ENCODE data around the gene C16orf95. TPM values are rescaled to one million over a fixed set of nuclear protein-coding genes. Genes with fewer than 3 reads are reported as not detected.

The C16orf95 gene
- total and polyA plus RNA-seq, 2 experiments from 2014 or later, result 4.7 to 6.6 TPM

- 94% methylated on average over 5 of the region's 5 CpGs for WGBS (ENCODE audit: low lambda C conversion rate, missing lambda C conversion rate)
- no peak for TF ChIP-seq EZH2phosphoT487 (IDR thresholded peaks at IDR 0.05; ENCODE audit: low read depth, severe bottlenecking, unreplicated experiment)
- no peak for DNase-seq (ENCODE audit: low spot score)
Measured at GRCh38 chr16:87311387-87311786, 5.8 kb downstream of the C16orf95 start.

DNA sequence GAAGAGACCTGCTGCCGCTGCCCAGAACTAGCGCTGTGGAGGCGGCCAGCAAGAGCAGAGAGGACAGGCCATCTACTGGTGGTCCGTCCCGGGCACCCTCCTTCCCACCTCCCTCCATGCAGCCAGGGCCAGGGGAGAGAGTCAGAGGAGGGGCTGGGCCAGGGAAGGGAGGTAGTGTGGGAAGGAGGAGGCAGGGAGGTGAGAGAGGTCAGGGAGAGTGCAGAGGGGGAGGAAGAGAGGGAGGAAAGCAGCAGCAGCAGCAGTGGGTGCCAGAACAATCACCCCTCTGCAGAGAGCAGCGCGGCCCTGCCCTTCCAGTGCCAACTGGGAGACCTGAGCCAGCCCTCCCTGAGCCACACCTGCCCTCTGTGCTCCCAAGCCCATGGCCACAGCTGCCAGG lies 6.6 kb downstream of the C16orf95 start:
- Histone ChIP-seq H3K9me3 (ENCODE audit: low read depth) (no peaks in the 10 kb centered on the region), H4K20me1 (ENCODE audit: insufficient read depth, poor library complexity, severe bottlenecking) (no peaks in the 10 kb centered on the region), H3K27ac (no peak overlapping the region), H3K4me2 (no peak overlapping the region), H3K9me2 (replicated peaks; ENCODE audit: insufficient read depth) (no peaks in the 10 kb centered on the region), H3K36me3 (replicated peaks; ENCODE audit: insufficient read depth, low read depth) (no peaks in the 10 kb centered on the region), H2AFZ (no peak overlapping the region), H3K4me1 (ENCODE audit: insufficient read depth) (no peaks in the 10 kb centered on the region), H3K79me2 (no peaks in the 10 kb centered on the region), H3K4me3 (no peak overlapping the region), H3K27me3 (no peaks in the 10 kb centered on the region)
- no peak for TF ChIP-seq EZH2phosphoT487 (IDR thresholded peaks at IDR 0.05; ENCODE audit: low read depth, severe bottlenecking, unreplicated experiment)
- no peak for TF ChIP-seq EZH2 (IDR thresholded peaks at IDR 0.05; ENCODE audit: borderline replicate concordance)
- TF ChIP-seq, protein P1, sequence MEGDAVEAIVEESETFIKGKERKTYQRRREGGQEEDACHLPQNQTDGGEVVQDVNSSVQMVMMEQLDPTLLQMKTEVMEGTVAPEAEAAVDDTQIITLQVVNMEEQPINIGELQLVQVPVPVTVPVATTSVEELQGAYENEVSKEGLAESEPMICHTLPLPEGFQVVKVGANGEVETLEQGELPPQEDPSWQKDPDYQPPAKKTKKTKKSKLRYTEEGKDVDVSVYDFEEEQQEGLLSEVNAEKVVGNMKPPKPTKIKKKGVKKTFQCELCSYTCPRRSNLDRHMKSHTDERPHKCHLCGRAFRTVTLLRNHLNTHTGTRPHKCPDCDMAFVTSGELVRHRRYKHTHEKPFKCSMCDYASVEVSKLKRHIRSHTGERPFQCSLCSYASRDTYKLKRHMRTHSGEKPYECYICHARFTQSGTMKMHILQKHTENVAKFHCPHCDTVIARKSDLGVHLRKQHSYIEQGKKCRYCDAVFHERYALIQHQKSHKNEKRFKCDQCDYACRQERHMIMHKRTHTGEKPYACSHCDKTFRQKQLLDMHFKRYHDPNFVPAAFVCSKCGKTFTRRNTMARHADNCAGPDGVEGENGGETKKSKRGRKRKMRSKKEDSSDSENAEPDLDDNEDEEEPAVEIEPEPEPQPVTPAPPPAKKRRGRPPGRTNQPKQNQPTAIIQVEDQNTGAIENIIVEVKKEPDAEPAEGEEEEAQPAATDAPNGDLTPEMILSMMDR (IDR thresholded peaks at IDR 0.05; ENCODE audit: poor library complexity), result no peak
- 77% methylated on average over 6 of the region's 7 CpGs for whole genome bisulfite sequencing (ENCODE audit: low lambda C conversion rate, missing lambda C conversion rate)
- DNase-seq (ENCODE audit: low spot score), result no peak

More at GRCh38 chr16:87311387-87311786, 5.8 kb downstream of the C16orf95 start:
- Histone ChIP-seq H3K4me1 (ENCODE audit: insufficient read depth) (no peaks in the 10 kb centered on the region), H3K9me2 (replicated peaks; ENCODE audit: insufficient read depth) (no peaks in the 10 kb centered on the region), H3K9me3 (ENCODE audit: low read depth) (no peaks in the 10 kb centered on the region), H3K27me3 (no peaks in the 10 kb centered on the region), H2AFZ (no peak overlapping the region), H3K36me3 (replicated peaks; ENCODE audit: insufficient read depth, low read depth) (no peaks in the 10 kb centered on the region), H3K27ac (no peak overlapping the region), H3K4me2 (no peak overlapping the region), H3K79me2 (no peaks in the 10 kb centered on the region), H3K4me3 (no peak overlapping the region), H4K20me1 (ENCODE audit: insufficient read depth, poor library complexity, severe bottlenecking) (no peaks in the 10 kb centered on the region)

- TF ChIP-seq, protein P1 (IDR thresholded peaks at IDR 0.05; ENCODE audit: poor library complexity), result no peak
- TF ChIP-seq EZH2phosphoT487 (IDR thresholded peaks at IDR 0.05; ENCODE audit: low read depth, severe bottlenecking, unreplicated experiment) (no peak), EZH2 (IDR thresholded peaks at IDR 0.05; ENCODE audit: borderline replicate concordance) (no peak)
- no peak overlapping the region for H3K27ac ChIP-seq
- H2AFZ ChIP-seq, result no peak overlapping the region
- H3K4me3 ChIP-seq, result no peak overlapping the region
- no peaks in the 10 kb centered on the region for H3K27me3 ChIP-seq
- WGBS (ENCODE audit: low lambda C conversion rate, missing lambda C conversion rate), result 91% methylated on average over 5 of the region's 5 CpGs
- no peaks in the 10 kb centered on the region for H3K4me1 ChIP-seq (ENCODE audit: insufficient read depth)
- DNase-seq (ENCODE audit: low spot score), result no peak
- H3K9me2 ChIP-seq (replicated peaks; ENCODE audit: insufficient read depth), result no peaks in the 10 kb centered on the region
- no peaks in the 10 kb centered on the region for H4K20me1 ChIP-seq (ENCODE audit: insufficient read depth, poor library complexity, severe bottlenecking)
- no peaks in the 10 kb centered on the region for H3K9me3 ChIP-seq (ENCODE audit: low read depth)
- no peaks in the 10 kb centered on the region for H3K79me2 ChIP-seq
- no peak overlapping the region for H3K4me2 ChIP-seq
- no peaks in the 10 kb centered on the region for H3K36me3 ChIP-seq (replicated peaks; ENCODE audit: insufficient read depth, low read depth)
Measured at GRCh38 chr16:87309620-87310525, 7.3 kb downstream of the C16orf95 start.

- Histone ChIP-seq H3K36me3 (replicated peaks; ENCODE audit: insufficient read depth, low read depth) (no peaks in the 10 kb centered on the region), H3K27me3 (no peaks in the 10 kb centered on the region), H2AFZ (no peak overlapping the region), H3K4me2 (no peak overlapping the region), H3K79me2 (no peaks in the 10 kb centered on the region), H3K4me3 (no peak overlapping the region), H3K9me2 (replicated peaks; ENCODE audit: insufficient read depth) (no peaks in the 10 kb centered on the region), H3K4me1 (ENCODE audit: insufficient read depth) (no peaks in the 10 kb centered on the region), H4K20me1 (ENCODE audit: insufficient read depth, poor library complexity, severe bottlenecking) (no peaks in the 10 kb centered on the region), H3K27ac (no peak overlapping the region), H3K9me3 (ENCODE audit: low read depth) (no peaks in the 10 kb centered on the region)
- no peak for DNase-seq (ENCODE audit: low spot score)
- TF ChIP-seq EZH2phosphoT487 (IDR thresholded peaks at IDR 0.05; ENCODE audit: low read depth, severe bottlenecking, unreplicated experiment) (no peak), EZH2 (IDR thresholded peaks at IDR 0.05; ENCODE audit: borderline replicate concordance) (no peak)
- TF ChIP-seq, protein P1 (IDR thresholded peaks at IDR 0.05; ENCODE audit: poor library complexity), result no peak
- WGBS (ENCODE audit: low lambda C conversion rate, missing lambda C conversion rate), result 90% methylated on average over 4 of the region's 4 CpGs
Measured at GRCh38 chr16:87308826-87309225, 8.4 kb downstream of the C16orf95 start.

All from hepatocyte (in vitro differentiated cells).